Activated CD4-positive, alpha-beta T cell treated with anti-CD3 and anti-CD28 coated beads, Interleukin-2, amount 50 U/mL, for 16 hours (primary cell): ENCODE data around the gene DAPK2.
A peak's percentile ranks its signal among the peaks of the same experiment; 100 is the strongest.
"Not testable (repeated sequence)": the region's sequence is repeated elsewhere in the genome, so short reads cannot be mapped to it uniquely, and the experiment has no call there.

Experiments used
- DNase-seq: peaks from one replicate; pipeline ENCODE4 v3.0.0-alpha.2; 2020

Gene DAPK2

DNA sequence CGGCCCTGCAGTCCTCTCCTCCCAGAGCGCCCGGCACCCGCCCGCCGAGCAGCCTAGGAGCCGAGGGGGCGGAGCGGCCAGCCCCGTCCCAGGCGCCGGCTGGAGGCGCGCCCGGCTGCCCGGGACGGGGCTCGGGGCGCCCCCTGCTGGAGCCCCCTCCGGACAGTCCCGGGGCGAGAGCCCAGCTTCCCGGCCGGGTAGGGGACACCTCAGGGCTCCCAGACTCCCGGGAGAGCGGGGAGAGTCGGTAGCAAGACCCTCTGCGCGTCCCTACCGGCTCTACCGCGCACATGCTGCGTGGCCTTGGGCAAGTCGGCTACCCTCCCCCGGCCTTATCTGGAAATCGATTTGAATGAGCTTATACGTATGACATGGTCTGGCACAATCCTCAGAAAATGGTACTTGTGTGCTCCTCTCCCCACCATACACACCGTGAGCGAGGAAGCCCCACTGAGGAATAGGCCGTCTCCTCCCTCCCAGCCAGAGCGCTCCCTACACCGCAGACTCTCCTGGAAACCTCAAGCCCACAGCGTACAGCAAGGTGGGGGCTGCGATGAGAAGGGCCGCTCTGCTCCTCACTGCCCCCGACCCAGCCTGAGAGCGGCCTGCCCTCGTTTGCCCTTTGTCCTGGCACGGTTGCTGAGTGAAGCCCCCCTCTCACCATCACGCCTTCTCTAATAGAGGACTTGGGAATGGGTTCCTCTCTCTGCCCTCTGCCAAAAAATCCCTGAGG is at the start of gene DAPK2:
TSS of gene DAPK2 (minus strand) at position 65 of the 733 bp plus-strand sequence. CDS start 6,224 bp downstream, outside the sequence.
- DNase-seq, result peak; percentile 62

GRCh38 chr15:64095431-64095794 is 49.1 kb upstream of the DAPK2 start:
- no peak for DNase-seq

- peak; percentile 99 for DNase-seq
Observed at GRCh38 chr15:64093627-64094417, 47.5 kb upstream of the DAPK2 start, which contains the start of gene CIAO2A. TSS of gene CIAO2A (minus strand) at chr15:64093838. CDS start at chr15:64093768, 70 bp downstream.

DNA sequence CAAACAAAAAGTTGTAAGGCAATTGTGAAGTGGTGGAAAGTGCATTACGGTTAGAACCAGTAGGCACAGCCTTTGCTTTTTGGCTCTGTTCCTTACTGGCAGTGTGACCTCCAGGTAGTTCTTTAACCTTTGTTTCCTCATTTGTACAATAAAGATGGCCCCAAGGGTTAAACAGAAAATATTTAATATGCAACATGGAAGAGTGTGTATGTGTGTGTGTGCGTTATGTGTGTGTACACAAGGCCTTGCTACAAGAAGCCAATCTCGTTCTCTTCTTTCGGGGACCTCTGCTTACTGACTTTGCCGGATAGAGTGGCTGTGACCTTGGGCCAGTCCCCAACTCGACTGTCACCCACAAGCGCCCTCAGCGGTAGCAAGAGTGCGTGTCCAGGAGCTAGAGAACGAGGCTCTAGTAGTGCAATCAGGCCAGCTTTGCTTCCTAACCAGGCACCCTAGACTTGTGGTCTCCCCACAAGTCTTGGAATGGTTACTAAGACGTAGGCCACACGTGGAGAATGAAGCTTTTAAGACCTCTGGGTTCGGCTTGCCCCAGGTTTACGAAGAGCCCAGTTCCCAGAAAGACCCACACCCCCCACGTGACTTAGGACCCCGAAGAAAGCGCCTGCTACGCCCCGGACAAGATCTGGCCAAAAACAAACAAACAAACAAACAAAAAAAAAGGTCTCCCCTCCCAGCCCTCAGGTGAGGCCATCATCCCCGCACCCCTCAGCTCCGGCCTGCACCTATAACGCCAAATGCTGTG is 46.8 kb upstream of the DAPK2 start:
- peak; percentile 62 for DNase-seq

GRCh38 chr15:64092075-64092820 is 46.0 kb upstream of the DAPK2 start:
- peak; percentile 38 for DNase-seq

GRCh38 chr15:64090527-64090926 is 44.2 kb upstream of the DAPK2 start:
- no peak for DNase-seq

DNA sequence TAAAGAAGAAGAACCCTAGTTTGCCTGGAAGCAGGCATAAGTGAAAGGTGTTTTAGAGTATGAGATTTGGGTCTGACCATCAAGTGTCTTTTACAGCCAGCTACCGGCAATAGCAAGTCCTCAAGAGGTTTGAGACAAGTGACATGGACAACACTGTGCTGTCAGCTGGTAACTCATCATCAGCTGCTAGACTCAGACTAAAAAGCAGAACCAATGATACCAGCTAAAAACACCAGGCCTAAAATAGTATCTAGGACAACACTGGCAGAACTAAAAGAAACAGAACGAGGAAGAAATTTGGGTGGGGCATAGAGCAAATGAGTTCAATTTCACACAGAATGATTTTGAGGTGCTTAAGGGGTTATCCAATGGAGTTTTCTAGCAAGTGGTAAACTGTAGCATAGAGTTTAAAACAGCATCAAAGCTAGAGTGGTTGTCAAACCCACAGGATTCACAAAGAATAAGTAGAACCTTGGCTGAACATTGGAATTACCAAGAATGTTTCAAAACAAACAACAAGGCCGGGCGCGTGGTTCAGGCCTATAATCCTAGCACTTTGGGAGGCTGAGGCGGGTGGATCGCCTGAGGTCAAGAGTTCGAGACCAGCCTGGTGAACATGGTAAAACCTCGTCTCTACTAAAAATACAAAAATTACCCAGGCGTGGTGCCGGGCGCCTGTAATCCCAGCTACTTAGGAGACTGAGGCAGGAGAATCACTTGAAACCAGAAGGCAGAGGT is 43.4 kb upstream of the DAPK2 start:
- DNase-seq, result no peak

GRCh38 chr15:64082757-64083156 is 36.5 kb upstream of the DAPK2 start:
- no peak for DNase-seq

DNA sequence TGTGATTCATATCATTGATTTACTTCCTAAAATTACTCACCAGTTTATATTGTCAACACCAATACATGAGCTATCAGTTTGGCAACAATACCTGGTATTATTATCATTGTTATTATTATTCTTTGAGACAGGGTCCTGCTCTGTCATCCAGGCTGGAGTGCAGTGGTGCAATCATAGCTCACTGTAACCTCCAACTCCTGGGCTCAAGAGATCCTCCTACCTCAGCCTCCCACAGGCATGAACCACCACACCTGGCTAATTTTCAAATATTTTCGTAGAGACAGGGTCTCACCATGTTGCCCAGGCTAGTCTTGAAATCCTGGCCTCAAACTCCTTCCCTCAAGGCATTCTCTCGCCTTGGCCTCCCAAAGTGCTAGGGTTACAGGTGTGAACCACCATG is 27.2 kb upstream of the DAPK2 start:
- not testable (repeated sequence) for DNase-seq

DNA sequence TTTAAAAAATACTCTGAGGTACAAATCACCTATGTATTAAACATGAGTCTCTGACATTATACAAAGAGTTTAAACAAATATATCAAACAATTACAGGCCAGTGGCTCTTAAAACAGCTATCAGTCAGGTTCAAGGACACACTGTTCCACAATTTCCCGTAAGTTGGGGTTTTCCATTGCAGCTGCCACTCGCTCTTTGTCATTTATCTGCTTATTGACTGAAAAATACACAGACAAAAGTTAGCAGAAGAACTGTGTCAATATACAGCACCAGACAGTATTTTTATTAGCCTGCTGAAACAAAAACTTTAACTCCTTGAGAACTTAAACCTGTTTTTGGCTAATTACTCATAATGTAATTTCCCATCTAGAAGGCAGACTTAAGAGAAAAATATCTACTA is 26.5 kb upstream of the DAPK2 start:
- no peak for DNase-seq

- no peak for DNase-seq
Observed at GRCh38 chr15:64071931-64072765, 25.9 kb upstream of the DAPK2 start.

- DNase-seq, result no peak
Observed at GRCh38 chr15:64070965-64071851, 24.9 kb upstream of the DAPK2 start.

GRCh38 chr15:64070106-64070505 is 23.8 kb upstream of the DAPK2 start:
- DNase-seq, result no peak

DNA sequence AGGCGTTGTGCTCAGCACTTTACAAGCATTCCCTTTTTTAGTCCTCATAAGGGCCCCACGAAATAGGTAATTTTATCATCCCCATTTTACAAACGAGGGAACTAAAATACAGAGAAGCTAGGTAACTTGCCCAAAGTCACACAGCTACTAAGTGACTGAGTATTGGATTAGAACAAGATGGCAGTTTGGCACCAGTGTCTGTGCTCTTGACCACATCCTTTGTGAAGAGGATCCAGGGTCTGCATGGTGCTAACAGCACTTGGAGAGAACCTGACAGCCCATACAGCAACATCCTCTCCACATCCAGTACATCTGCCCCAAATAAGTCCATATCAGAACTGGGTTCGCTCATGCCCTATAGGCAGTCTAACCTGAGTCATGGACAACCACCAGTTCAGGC is 21.8 kb upstream of the DAPK2 start:
- no peak for DNase-seq

- peak; percentile 80 for DNase-seq
Observed at GRCh38 chr15:64067564-64068030, 21.3 kb upstream of the DAPK2 start.

DNA sequence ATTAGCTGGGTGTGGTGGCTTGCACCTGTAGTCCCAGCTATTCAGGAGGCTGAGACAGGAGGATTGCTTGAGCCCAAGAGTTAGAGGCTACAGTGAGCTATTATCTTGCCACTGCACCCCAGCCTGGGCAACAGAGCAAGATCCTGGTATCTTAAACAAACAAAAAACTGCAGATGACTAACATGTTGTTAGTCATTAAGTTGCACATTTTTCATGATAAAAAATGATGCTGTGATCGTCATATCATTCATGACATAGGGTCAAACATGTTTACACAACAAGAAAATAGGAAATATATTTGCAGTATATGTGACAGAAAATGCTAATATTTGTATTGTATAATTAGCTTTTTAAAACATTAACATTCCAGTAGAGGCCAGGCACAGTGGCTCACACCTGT is 20.2 kb upstream of the DAPK2 start:
- no peak for DNase-seq

DNA sequence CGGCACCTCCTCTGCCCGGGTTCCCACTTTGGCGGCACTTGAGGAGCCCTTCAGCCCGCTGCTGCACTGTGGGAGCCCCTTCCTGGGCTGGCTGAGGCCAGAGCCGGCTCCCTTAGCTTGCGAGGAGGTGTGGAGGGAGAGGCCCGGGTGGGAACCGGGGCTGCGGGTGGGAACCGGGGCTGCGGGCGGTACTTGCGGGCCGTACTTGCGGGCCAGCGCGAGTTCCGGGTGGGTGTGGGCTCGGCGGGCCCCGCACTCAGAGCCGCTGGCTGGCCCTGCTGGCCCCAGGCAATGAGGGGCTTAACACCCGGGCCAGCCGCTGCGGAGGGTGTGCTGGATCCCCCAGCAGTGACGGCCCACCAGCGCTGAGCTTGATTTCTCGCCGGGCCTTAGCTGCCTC is 14.4 kb upstream of the DAPK2 start:
- DNase-seq, result no peak

DNA sequence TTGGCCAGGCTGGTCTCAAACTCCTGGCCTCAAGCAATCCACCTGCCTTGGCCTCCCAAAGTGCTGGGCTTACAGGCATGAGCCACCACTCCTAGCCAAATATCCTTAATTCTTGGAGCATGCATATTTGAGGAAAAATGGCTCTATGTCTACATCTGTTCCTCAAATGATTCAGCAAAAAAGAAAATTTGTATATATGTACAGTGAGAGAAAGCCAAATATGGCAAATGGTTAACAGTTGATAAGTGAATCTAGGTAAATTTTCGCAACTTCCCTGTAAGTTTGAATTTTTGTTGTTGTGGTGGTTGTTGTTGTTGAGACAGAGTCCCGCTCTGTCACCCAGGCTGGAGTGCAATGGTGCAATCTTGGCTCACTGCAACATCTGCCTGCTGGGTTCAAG is 12.8 kb upstream of the DAPK2 start:
- DNase-seq, result not testable (repeated sequence)

GRCh38 chr15:64058279-64058678 is 12.0 kb upstream of the DAPK2 start:
- no peak for DNase-seq

DNA sequence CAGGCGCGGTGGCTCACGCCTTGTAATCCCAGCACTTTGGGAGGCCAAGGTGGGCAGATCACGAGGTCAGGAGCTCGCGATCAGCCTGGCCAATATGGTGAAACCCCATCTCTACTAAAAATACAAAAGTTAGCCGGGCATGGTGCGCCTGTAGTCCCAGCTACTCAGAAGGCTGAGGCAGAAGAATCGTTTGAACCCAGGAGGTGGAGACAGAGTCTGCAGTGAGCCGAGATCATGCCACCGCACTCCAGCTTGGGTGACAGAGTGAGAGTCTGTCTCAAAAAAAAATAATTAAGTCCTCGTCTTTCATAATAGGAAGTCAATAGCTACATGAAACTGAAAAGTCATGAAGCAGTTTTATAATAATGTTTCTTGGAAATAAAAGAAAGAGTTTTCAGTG is 7.4 kb upstream of the DAPK2 start:
- DNase-seq, result not testable (repeated sequence)
